ENCODE measurements around the gene CDK11B.

Gene CDK11B

DNA sequence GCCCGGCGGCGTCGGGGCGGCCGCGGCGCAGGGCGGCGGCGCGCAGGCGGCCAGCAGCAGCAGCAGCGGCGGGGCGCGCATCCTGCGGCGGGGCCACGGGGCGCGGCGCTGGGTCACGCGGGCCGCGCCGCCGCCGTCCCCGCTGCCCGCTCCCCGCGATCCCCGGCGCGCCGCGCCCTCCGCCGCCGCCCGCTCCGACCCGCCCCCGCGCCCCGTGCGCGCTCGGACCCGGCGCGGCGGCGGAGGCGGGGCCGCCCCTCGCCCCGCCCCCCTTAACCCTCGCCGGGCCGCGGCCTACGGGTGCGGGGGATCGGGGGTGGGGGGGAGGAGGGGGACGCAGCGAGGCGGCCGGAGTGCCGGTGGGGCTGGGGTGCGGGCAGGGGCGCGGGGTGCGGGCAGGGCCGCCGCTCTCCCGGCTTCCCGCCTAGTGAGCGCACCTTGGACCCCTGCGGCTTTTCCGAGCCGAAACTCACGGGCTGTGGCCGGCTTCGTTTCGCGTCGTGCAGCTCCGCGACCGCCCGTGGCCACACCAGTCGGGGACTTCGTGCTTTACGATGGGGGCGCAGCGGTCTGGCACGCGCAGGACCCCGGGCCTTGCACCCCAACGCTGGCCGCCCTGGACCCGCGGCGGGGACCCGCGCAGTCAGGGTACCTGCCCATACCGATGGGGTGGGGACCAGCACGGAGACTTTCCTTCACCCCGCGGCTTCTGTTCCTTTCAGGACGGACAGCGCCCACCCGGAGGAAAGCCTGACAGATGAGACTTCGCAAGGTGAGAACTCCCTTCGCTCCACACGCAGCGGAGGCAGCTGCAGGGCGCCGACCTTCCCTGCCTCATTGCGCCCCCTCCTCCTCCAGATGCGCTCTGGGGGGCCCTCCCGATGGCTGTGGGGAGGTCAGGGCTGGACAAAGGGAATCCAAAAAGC, 58.6 kb downstream of the CDK11B start, which contains the start of gene FNDC10:
FNDC10 (minus strand) TSS at position 201 of the 926 bp plus-strand sequence; CDS start at position 81, 120 bp downstream.
- Histone ChIP-seq H3K27ac (peak within 1 kb of the TSS; percentile 15), H3K36me3 (no peaks in the 10 kb centered on the region), H3K27me3 (peaks cover 47% of the 10 kb centered on the region), H3K4me1 (ENCODE audit: control insufficient read depth in 1 of 2, insufficient read depth in 1 of 2, low read depth in 1 of 2, low read length in 1 of 2) (peaks cover 33 to 34% of the 10 kb centered on the region in 2 experiments), H3K9me3 (no peaks in the 10 kb centered on the region), H3K4me3 (ENCODE audit: low read depth in 1 of 2, low read length in 1 of 2) (peak within 1 kb of the TSS; percentile 53 to 64)
- TF ChIP-seq, protein P1, sequence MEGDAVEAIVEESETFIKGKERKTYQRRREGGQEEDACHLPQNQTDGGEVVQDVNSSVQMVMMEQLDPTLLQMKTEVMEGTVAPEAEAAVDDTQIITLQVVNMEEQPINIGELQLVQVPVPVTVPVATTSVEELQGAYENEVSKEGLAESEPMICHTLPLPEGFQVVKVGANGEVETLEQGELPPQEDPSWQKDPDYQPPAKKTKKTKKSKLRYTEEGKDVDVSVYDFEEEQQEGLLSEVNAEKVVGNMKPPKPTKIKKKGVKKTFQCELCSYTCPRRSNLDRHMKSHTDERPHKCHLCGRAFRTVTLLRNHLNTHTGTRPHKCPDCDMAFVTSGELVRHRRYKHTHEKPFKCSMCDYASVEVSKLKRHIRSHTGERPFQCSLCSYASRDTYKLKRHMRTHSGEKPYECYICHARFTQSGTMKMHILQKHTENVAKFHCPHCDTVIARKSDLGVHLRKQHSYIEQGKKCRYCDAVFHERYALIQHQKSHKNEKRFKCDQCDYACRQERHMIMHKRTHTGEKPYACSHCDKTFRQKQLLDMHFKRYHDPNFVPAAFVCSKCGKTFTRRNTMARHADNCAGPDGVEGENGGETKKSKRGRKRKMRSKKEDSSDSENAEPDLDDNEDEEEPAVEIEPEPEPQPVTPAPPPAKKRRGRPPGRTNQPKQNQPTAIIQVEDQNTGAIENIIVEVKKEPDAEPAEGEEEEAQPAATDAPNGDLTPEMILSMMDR (IDR thresholded peaks at IDR 0.05): no peak

DNA sequence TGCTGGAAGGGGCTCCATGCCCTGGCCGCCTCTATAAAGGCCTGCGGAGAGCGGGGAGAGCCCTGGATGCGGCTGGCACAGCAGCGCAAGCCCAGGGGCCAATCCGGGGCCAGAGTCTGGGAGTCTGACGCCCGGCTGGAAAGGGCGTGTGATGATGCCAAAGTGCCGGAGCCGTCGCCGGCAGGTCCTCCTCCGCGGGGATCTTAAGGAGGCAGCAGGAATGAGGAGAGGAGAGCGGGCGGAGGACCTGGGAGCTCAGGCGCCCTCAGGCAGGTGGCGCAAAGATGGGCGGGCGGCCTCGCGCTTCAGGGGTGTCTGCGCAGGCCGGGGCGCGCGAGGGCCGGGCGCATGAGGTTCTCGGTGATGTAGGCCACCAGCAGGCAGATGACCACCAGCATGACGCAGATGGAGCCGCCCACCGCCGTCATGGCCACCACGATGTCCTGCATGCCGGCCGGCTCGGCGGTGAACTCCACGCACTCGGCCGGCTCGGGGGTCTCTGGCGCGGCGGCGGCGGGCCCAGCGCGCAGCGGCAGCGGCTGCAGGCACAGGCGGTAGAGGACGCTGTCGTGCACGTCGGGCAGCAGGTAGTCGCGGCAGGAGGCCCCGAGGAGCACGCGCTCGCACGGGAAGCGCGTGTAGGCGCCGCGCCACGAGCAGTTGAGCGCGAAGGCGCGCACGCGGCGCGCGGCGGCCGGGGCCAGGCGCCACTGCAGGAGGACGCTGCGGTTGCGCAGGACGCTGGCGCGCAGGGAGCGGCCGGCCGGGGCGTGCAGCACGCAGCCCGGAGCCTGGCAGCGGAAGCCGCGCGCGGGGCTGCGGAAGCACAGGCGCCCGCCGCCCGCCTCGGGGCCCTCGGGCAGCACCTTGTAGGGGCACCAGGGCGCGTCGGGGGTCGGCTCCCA, 59.5 kb downstream of the CDK11B start:
- Histone ChIP-seq H3K4me3 (ENCODE audit: low read depth in 1 of 2, low read length in 1 of 2) (peak overlapping the region; percentile 44 to 47), H3K27me3 (peaks cover 47% of the 10 kb centered on the region), H3K4me1 (ENCODE audit: control insufficient read depth in 1 of 2, insufficient read depth in 1 of 2, low read depth in 1 of 2, low read length in 1 of 2) (peaks cover 33 to 34% of the 10 kb centered on the region in 2 experiments), H3K27ac (peak overlapping the region; percentile 15), H3K36me3 (no peaks in the 10 kb centered on the region), H3K9me3 (no peaks in the 10 kb centered on the region)
- TF ChIP-seq, protein P1 (IDR thresholded peaks at IDR 0.05): no peak

DNA sequence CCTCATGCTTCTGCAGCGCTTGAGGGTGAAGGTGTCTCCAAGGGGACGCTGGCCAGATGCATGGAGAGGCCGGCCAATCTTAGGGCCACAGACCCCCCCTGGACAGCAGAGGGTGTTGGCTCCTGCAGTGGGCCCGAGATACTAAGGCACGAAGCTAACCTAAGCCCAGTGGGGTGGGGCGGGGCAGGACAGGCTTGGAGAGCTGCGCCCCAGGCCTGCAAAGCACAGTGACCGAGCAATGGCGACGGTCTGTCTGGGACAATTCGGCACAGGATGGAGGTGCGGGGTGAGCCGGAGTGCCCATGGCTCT, 60.1 kb downstream of the CDK11B start:
- Histone ChIP-seq H3K4me3 (ENCODE audit: low read depth in 1 of 2, low read length in 1 of 2) (no peak overlapping the region), H3K4me1 (ENCODE audit: control insufficient read depth in 1 of 2, insufficient read depth in 1 of 2, low read depth in 1 of 2, low read length in 1 of 2) (peaks cover 33 to 34% of the 10 kb centered on the region in 2 experiments), H3K36me3 (no peaks in the 10 kb centered on the region), H3K27ac (no peak overlapping the region), H3K9me3 (no peaks in the 10 kb centered on the region), H3K27me3 (peaks cover 47% of the 10 kb centered on the region)
- TF ChIP-seq, protein P1 (IDR thresholded peaks at IDR 0.05): no peak

DNA sequence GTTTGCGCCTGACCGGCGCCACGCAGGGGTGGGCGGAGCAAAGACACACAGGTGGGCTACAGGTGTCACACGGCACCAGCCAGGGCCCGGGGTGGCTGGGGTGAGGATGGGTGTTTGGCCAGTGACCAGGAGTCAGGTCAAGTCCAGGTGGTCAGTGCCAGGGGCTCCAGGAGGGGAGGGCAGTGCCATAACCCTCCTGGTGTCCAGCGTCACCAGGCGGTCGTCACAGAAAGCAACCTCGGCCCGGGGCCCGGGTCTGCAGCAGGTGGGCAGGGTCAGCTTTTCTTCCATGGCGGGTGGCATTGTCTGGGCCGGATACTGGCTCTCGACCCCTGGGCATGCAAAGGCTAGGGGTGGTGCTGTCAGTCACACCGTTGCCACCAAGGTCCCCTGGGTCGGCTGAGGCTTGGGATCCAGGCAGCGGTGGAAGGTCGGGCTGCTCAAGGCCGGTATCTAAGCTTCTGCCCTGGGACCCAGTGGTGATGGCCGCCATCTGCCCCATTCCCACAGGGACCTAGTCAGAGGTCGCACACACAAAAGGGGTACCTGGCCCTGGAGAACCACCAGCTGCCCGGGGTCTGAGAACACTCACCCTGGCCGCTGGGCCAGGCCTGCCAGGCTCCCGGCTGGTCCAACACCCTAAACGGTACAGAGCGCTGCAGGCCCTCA, 60.6 kb downstream of the CDK11B start:
- peaks cover 33 to 34% of the 10 kb centered on the region in 2 experiments for H3K4me1 ChIP-seq (ENCODE audit: control insufficient read depth in 1 of 2, insufficient read depth in 1 of 2, low read depth in 1 of 2, low read length in 1 of 2)
- H3K27me3 ChIP-seq: peaks cover 47% of the 10 kb centered on the region
- no peaks in the 10 kb centered on the region for H3K36me3 ChIP-seq
- no peaks in the 10 kb centered on the region for H3K9me3 ChIP-seq
- H3K27ac ChIP-seq: no peak overlapping the region
- TF ChIP-seq, protein P1 (IDR thresholded peaks at IDR 0.05): no peak
- no peak overlapping the region for H3K4me3 ChIP-seq (ENCODE audit: low read depth in 1 of 2, low read length in 1 of 2)

DNA sequence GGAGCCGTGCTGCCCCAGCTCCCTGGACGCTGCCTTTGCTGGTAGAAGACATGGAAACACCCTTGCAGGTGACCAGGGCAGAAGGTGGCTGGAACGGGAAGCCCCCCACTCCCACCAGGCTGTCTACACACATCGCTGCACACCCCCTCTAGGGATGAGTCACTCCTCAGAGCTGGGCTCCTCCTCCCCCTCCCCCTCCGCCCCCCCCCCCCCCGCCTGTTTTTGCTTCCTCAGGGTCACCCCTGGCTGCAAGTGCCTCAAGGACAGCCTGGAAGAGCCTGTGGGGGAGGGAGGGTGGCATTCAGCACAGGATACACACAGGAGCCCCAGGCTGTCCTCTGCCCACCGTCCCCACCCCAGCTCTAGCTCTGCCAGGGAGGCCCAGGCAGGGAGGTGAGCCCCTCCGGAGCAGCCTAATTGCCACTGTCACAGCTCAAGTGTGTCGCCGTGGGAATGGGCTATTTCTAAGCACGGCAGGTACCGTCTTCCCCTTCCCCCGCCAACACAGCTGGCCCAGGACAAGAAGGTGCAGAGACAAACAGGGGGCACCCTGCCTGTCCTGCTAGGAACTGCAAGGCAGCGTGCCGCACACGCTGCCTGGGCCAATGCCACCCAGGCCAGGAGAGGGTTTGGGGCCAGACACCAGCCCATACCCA, 61.4 kb downstream of the CDK11B start:
- Histone ChIP-seq H3K4me1 (ENCODE audit: control insufficient read depth in 1 of 2, insufficient read depth in 1 of 2, low read depth in 1 of 2, low read length in 1 of 2) (peaks cover 27 to 29% of the 10 kb centered on the region in 2 experiments), H3K27ac (no peak overlapping the region), H3K4me3 (ENCODE audit: low read depth in 1 of 2, low read length in 1 of 2) (no peak overlapping the region), H3K27me3 (peaks cover 47% of the 10 kb centered on the region), H3K9me3 (no peaks in the 10 kb centered on the region), H3K36me3 (no peaks in the 10 kb centered on the region)
- TF ChIP-seq, protein P1 (IDR thresholded peaks at IDR 0.05): no peak

All from neutrophil (primary cell).